Endothelial cell of umbilical vein (primary cell): Measurements from ENCODE around the gene C1orf116.

Source experiments
- EZH2 ChIP-seq: IDR thresholded peaks from 2 replicates; pipeline ENCODE4 v1.6.1; 2012; ENCODE audit warnings: borderline replicate concordance, low read depth, mild to moderate bottlenecking, moderate library complexity, low read length, inconsistent platforms; ENCODE audit not compliant: severe bottlenecking
- GATA2 ChIP-seq: IDR thresholded peaks from 2 replicates; pipeline ENCODE4 v1.7.0; 2011; ENCODE audit warnings: low read depth, mild to moderate bottlenecking, moderate library complexity, mixed read lengths, low read length; ENCODE audit not compliant: insufficient read length, insufficient read depth
- JUN ChIP-seq: IDR thresholded peaks from 2 replicates; pipeline ENCODE4 v1.6.1; 2011; ENCODE audit warnings: borderline replicate concordance, low read depth; ENCODE audit not compliant: insufficient read length, insufficient read depth
- MYC ChIP-seq: IDR thresholded peaks from one replicate; pipeline ENCODE4 v1.6.1; 2011; ENCODE audit warnings: mild to moderate bottlenecking, low read depth, low read length
- POLR2A ChIP-seq: IDR thresholded peaks from 2 replicates; pipeline ENCODE4 v1.6.1; 2012; ENCODE audit warnings: low read depth, mild to moderate bottlenecking, control low read depth, low read length
- POLR2AphosphoS5 ChIP-seq: IDR thresholded peaks from 2 replicates; pipeline ENCODE4 v1.6.1; 2012; ENCODE audit warnings: low read depth, mild to moderate bottlenecking, control low read depth, low read length, moderate library complexity; ENCODE audit not compliant: insufficient read depth
- TF ChIP-seq, protein P1 (sequence below), 2 donors: IDR thresholded peaks; 1 replicate in 1 of 2; 2 replicates in 1 of 2; pipeline ENCODE4 v1.5.1; 2011; ENCODE audit warnings: low read length in 2 of 2, mild to moderate bottlenecking in 2 of 2, moderate library complexity in 2 of 2, control low read depth in 1 of 2, inconsistent platforms in 1 of 2, low read depth in 1 of 2; ENCODE audit not compliant: insufficient read depth in 1 of 2; ENCODE audit errors: extremely low read depth in 1 of 2
- TF ChIP-seq, protein P2 (sequence below): IDR thresholded peaks from 2 replicates; pipeline ENCODE4 v1.6.1; 2011; ENCODE audit not compliant: insufficient read depth, insufficient read length

DNA sequence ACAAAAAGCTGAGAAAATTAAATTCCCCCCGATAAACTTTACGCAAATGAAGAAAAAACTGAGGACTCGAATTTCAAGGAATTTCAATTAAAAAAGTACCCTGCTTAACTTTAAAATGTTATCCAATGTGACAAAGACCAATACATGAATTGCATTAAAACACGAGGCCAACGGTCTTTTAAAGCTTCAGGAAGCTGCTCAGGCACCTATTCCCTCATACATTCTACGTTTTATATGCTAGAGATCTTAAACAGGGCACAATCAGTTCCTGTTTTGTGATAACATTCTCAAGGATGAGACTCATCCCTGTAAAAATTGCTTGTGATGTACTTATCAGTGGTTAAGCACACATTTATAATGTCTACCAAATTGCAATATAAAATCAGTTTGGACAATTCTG is 15.5 kb upstream of the C1orf116 start:
- no peak for TF ChIP-seq MYC
- TF ChIP-seq, protein P1, sequence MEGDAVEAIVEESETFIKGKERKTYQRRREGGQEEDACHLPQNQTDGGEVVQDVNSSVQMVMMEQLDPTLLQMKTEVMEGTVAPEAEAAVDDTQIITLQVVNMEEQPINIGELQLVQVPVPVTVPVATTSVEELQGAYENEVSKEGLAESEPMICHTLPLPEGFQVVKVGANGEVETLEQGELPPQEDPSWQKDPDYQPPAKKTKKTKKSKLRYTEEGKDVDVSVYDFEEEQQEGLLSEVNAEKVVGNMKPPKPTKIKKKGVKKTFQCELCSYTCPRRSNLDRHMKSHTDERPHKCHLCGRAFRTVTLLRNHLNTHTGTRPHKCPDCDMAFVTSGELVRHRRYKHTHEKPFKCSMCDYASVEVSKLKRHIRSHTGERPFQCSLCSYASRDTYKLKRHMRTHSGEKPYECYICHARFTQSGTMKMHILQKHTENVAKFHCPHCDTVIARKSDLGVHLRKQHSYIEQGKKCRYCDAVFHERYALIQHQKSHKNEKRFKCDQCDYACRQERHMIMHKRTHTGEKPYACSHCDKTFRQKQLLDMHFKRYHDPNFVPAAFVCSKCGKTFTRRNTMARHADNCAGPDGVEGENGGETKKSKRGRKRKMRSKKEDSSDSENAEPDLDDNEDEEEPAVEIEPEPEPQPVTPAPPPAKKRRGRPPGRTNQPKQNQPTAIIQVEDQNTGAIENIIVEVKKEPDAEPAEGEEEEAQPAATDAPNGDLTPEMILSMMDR (IDR thresholded peaks at IDR 0.05; ENCODE audit: extremely low read depth in 1 of 2, insufficient read depth in 1 of 2, low read depth in 1 of 2, low read length in 2 of 2), result no peak
- TF ChIP-seq POLR2A, result no peak
- TF ChIP-seq, protein P2, sequence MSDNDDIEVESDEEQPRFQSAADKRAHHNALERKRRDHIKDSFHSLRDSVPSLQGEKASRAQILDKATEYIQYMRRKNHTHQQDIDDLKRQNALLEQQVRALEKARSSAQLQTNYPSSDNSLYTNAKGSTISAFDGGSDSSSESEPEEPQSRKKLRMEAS, result no peak
- TF ChIP-seq EZH2, result no peak
- TF ChIP-seq JUN, result no peak
- TF ChIP-seq GATA2, result no peak
- TF ChIP-seq POLR2AphosphoS5, result no peak
